Cardiac fibroblast (primary cell): ENCODE data around the gene RNU5D-1.

ENCODE experiments used
- DNase-seq, 2 donors: peaks; one replicate each; pipeline versions ENCODE4 v3.0.0 to v3.0.0-alpha.2; 2010; ENCODE audit warnings: low read depth in 2 of 2
- H3K4me3 ChIP-seq, 2 donors: replicated peaks in 1 of 2; 1 replicate in 1 of 2; 2 replicates in 1 of 2; pipeline ENCODE4 v1.5.1; 2011; ENCODE audit warnings: low read depth in 2 of 2, low read length in 2 of 2, mild to moderate bottlenecking in 2 of 2, moderate library complexity in 1 of 2
- TF ChIP-seq, protein P1 (sequence below): IDR thresholded peaks from one replicate; pipeline ENCODE4 v1.5.1; 2011; ENCODE audit warnings: low read depth, mild to moderate bottlenecking, low read length, inconsistent platforms

Gene RNU5D-1

DNA sequence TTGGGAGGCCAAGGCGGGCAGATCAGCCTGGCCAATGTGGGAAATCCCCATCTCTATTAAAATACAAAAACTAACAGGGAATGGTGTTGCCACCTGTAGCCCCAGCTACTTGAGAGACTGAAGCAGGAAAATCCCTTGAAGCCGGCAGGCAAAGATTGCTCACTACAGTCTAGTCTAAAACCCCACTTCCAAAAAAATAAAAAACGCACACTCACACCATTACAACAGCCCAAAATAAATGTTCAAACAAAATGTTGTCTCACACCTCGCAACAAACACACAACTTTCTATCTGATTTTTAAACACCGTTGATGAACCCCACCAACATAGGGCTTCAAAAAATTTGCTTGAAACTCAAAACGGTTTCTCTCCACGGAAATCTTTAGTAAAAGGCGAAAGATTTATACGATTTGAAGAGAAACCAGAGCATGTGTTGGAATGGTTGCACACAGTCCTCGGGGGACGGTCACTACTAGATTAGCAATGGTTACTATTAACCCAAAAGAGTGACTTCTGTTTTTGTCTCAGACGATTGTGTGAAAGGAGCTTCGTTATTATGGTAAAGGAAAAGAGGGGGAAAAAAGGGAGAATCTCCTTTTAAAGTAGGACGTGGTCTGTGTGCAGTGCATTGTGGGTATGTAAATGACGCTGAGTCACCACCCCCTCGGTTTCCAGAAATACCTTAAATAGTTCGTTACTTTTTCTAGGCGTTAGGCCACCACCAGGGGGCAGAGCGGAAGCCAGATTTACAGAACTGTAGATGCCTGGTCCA is at the start of gene RNU5D-1:
Gene RNU5D-1, minus strand, starts transcription at position 430 of the 772 bp plus-strand sequence.
- peak within 1 kb of the TSS in 1 of 2 donors; percentile 3 for H3K4me3 ChIP-seq
- TF ChIP-seq, protein P1, sequence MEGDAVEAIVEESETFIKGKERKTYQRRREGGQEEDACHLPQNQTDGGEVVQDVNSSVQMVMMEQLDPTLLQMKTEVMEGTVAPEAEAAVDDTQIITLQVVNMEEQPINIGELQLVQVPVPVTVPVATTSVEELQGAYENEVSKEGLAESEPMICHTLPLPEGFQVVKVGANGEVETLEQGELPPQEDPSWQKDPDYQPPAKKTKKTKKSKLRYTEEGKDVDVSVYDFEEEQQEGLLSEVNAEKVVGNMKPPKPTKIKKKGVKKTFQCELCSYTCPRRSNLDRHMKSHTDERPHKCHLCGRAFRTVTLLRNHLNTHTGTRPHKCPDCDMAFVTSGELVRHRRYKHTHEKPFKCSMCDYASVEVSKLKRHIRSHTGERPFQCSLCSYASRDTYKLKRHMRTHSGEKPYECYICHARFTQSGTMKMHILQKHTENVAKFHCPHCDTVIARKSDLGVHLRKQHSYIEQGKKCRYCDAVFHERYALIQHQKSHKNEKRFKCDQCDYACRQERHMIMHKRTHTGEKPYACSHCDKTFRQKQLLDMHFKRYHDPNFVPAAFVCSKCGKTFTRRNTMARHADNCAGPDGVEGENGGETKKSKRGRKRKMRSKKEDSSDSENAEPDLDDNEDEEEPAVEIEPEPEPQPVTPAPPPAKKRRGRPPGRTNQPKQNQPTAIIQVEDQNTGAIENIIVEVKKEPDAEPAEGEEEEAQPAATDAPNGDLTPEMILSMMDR = peak; percentile 74
- DNase-seq = peak; percentile 97 to 99

DNA sequence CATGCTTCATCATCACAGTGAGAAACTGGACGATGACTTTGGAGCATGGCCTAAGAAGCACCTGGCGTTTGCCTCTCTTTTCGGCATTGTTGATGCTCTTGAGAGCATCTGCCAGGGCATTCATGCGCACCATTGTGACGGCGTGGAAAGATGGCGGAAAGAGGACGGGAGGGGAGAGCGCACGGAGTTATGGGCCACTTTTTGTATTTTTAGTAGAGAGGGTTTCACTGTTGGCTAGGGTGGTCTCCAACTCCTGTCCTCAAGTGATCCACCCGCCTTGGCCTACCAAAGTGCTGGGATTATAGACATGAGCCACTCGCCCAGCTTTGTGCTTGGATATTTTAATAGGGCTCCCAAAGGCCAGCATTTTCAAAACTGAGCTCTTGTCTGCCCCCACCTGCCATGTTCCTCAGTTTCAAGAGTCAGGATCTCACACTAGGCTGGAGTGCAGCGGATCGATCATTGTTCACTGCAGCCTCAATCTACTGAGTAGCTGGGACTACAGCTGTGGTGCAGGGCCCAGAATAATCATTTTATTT is 49.7 kb upstream of the RNU5D-1 start:
- no peak for DNase-seq

GRCh38 chr1:44778705-44779576 is 48.0 kb upstream of the RNU5D-1 start:
- H3K4me3 ChIP-seq = no peak overlapping the region
- TF ChIP-seq, protein P1 = no peak
- DNase-seq = no peak

More for the DNA sequence above, 49.7 kb upstream of the RNU5D-1 start:
- TF ChIP-seq, protein P1 = no peak
- no peak overlapping the region for H3K4me3 ChIP-seq

DNA sequence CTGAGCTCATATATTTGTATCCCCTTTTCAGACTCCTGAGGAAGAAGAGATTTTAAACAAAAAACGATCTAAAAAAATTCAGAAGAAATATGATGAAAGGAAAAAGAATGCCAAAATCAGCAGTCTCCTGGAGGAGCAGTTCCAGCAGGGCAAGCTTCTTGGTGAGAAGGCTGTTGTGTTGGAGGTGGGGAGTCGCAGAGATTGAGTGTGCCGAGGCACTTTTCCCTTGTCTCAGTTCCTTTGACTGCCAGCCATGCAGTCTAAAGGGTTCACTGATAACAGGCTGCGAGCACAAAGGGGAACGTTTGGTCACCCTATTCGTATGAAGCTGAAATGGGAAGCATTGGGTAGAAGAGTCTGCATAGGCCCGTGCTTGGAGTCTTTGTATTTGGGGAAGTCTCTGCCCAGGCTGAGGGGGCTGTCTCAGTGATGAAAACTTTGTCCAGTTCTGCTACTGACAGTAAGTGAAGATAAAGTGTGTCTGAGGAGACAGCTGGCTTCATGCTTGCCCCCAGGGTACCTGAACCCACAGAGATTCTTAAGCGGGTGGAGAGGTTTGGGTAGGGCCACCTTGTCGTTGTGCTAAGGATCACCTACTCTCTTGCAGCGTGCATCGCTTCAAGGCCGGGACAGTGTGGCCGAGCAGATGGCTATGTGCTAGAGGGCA is 47.1 kb upstream of the RNU5D-1 start:
- H3K4me3 ChIP-seq = peak overlapping the region in 1 of 2 donors; percentile 13
- TF ChIP-seq, protein P1 = no peak
- no peak for DNase-seq

DNA sequence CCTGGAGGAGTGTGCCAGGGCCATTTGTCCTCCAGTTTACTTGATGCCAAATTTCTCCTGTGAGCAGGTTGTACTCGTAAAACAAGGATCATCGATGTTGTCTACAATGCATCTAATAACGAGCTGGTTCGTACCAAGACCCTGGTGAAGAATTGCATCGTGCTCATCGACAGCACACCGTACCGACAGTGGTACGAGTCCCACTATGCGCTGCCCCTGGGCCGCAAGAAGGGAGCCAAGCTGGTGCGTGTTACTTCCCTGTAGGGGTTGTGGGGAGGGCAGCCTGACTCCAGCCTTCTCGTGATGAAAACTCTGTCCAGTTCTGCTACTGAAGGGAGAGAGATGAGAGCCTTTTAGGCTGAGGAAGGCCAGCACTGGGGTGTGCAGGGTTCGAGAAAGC is 46.6 kb upstream of the RNU5D-1 start:
- TF ChIP-seq, protein P1 = no peak
- H3K4me3 ChIP-seq = peak overlapping the region; percentile 84
- DNase-seq = no peak

DNA sequence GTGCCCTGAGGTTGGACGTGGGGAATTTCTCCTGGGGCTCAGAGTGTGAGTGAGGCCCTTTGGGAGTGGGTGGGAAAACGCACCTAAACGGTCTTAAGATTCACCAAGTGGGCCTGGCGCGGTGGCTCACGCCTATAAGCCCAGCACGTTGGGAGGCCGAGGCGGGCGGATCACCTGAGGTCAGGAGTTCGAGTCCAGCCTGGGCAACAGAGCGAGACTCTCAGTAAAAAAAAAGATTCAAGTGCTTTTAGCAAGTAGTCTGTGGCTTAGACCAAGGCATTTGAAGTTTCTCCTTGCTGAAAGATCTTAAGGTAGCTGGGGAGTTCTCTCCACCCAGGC is 45.7 kb upstream of the RNU5D-1 start:
- peak in 1 of 2 donors; percentile 22 for DNase-seq
- TF ChIP-seq, protein P1 = no peak
- peak overlapping the region; percentile 84 for H3K4me3 ChIP-seq
